Activated CD8-positive, alpha-beta T cell treated with anti-CD3 and anti-CD28 coated beads, Interleukin-2, amount 10 ng/mL, durations not matched to agents 7 days and 5 days (primary cell): ENCODE results near the gene SCAF1. TPM values are rescaled to one million over a fixed set of nuclear protein-coding genes. Genes with fewer than 3 reads are reported as not detected.

ENCODE experiments used
- ATAC-seq: fragments of 150-1000 bp; cut with Tn5 transposase; one replicate; pipeline ENCODE4 v1.10.0; 2021; ENCODE audit warnings: moderate library complexity
- CTCF ChIA-PET: fragments of 350-600 bp; sonication (Branson Sonifier 250); formaldehyde crosslinking; loops from one replicate; lab custom pipeline; 2021; ENCODE audit warnings: antibody characterized with exemption; lab: Charles Lee
- POLR2A ChIA-PET: fragments of 350-600 bp; sonication (Branson Sonifier 250); formaldehyde crosslinking; loops from one replicate; lab custom pipeline; 2021; ENCODE audit warnings: antibody characterized with exemption; lab: Charles Lee
- DNase-seq: peaks from one replicate; pipeline ENCODE4 v3.0.0-alpha.2; 2020
- H3K27ac Mint-ChIP-seq: one replicate; pipeline ENCODE4 v1.8.0; 2021; ENCODE audit warnings: mild to moderate bottlenecking, mixed read lengths
- H3K27me3 Mint-ChIP-seq: one replicate; pipeline ENCODE4 v1.8.0; 2021; ENCODE audit warnings: low read depth, mixed read lengths
- H3K36me3 Mint-ChIP-seq: one replicate; pipeline ENCODE4 v1.8.0; 2021; ENCODE audit warnings: low read depth, mixed read lengths
- H3K4me1 Mint-ChIP-seq: one replicate; pipeline ENCODE4 v1.8.0; 2021; ENCODE audit warnings: low read depth, mixed read lengths
- H3K4me3 Mint-ChIP-seq: one replicate; pipeline ENCODE4 v1.8.0; 2021; ENCODE audit warnings: mild to moderate bottlenecking, mixed read lengths
- H3K9me3 Mint-ChIP-seq: one replicate; pipeline ENCODE4 v1.8.0; 2022; ENCODE audit warnings: mixed read lengths; ENCODE audit not compliant: insufficient read depth
- total RNA-seq, 2 experiments: library from RNA; stranded (reverse); gene quantifications; one replicate each; pipeline ENCODE4 v1.2.3, GENCODE V29; 2021

The SCAF1 gene
- total RNA-seq, 2 experiments from 2014 or later, result 61.0 to 64.1 TPM

DNA sequence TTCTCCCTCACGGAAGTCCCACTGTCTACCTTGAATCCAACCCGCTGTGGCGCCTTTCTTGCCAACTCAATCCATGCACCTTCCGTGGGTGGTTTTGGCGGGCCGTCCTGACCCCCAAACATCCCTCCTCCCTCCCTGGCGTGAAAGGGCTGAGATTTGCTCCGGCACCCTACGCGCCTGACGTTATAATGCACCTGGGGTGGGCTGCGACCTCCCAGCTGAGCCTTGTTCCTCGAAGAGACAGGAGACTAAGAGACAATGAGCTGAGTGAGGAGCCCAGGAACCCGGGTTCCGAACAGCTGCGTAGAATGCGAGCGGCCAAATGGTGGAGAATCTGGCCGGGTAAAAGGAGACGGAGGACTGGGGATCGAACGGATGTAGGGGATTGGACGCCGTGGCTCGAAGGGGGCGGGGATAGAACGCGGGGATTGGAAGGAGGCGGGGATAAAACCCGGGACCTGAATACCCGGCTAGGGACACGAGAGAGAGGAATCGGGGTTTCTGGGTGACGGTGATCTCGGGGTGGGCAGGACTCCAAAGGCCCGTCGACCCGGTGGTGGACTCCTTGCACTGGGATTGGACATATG, 48.7 kb downstream of the SCAF1 start, which contains the start of gene CPT1C:
Gene CPT1C (plus strand): TSS at position 461 of the 587 bp plus-strand sequence. CDS start 1,137 bp downstream, outside the sequence.
- ATAC-seq (peak; percentile 53), DNase-seq (peak; percentile 47)
- Mint-ChIP-seq H3K9me3 (no peaks in the 10 kb centered on the region), H3K27me3 (peaks cover 21% of the 10 kb centered on the region), H3K36me3 (peaks cover 18% of the 10 kb centered on the region), H3K27ac (peak within 1 kb of the TSS; percentile 31), H3K4me3 (peak within 1 kb of the TSS; percentile 55), H3K4me1 (peaks cover 41% of the 10 kb centered on the region)
- POLR2A ChIA-PET, result no interaction called here
- CTCF ChIA-PET, result interaction anchor here (0.5 to 1.9 kb wide), 3 partner anchors 10 to 595 kb away, joined by 3 to 7 read pairs (median 4); no protein-coding TSS in a partner anchor

DNA sequence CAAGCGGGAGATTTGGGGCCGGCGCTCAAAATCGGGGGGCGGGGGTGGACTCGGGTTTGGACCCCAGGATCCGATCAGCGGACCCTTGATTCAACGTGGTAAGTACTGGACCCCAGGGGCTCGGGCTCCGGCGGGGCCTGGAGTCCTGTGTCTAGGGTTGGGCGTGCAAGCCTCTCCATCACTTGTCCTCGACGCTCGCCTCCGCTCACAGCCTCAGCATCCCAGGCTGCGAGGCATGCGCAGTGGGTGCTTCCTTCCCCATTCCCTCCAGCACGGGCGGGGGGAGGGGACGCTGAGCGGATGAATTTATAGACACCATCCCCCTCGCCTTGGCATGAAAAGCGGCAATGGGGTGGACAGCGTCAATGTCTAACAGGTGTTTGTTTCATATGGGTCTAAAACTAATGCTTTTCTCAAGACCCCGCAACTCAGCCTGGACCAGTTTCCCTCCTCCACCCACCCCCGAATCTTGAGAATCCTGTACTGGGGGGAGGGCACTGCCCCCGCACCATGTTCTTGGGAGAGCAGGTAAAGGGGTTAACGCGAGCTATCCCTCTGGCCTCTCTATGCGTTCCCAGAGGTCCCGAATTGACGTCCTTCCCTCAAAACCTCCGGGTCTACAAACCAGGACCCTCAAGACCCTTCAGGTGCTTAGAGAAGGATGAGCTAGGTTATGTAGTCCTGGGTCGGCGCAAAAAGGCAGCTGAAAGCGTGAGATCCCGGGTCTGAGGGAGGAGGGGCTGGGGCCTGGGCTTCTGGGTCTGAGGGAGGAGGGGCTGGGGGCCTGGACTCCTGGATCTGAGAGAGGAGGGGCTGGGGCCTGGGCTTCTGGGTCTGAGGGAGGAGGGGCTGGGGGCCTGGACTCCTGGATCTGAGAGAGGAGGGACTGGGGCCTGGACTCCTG, 49.5 kb downstream of the SCAF1 start:
- DNase-seq (no peak), ATAC-seq (no peak)
- CTCF ChIA-PET, result interaction anchor here (0.5 to 1.9 kb wide), 2 partner anchors 10 to 596 kb away, joined by 3 to 7 read pairs; no protein-coding TSS in a partner anchor
- H3K27ac Mint-ChIP-seq, result no peak overlapping the region
- peak overlapping the region; percentile 55 for H3K4me3 Mint-ChIP-seq
- H3K9me3 Mint-ChIP-seq, result no peaks in the 10 kb centered on the region
- H3K4me1 Mint-ChIP-seq, result peaks cover 41% of the 10 kb centered on the region
- POLR2A ChIA-PET, result no interaction called here
- H3K36me3 Mint-ChIP-seq, result peaks cover 17% of the 10 kb centered on the region
- H3K27me3 Mint-ChIP-seq, result peaks cover 21% of the 10 kb centered on the region

DNA sequence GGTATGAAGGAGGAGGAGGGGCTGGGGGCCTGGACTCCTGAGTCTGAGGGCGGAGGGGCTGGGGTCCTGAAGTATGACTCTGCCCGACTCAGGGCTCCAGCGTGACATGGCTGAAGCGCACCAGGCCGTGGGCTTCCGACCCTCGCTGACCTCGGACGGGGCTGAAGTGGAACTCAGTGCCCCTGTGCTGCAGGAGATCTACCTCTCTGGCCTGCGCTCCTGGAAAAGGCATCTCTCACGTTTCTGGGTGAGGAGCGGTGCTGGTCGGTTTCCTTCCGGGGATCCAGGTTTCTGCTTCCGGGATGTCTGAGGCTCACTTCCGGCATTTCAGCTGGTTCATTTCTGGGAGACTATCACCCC, 50.1 kb downstream of the SCAF1 start:
- Mint-ChIP-seq H3K27ac (no peak overlapping the region), H3K36me3 (peaks cover 14% of the 10 kb centered on the region), H3K4me1 (peaks cover 37% of the 10 kb centered on the region), H3K9me3 (no peaks in the 10 kb centered on the region), H3K27me3 (peaks cover 21% of the 10 kb centered on the region), H3K4me3 (no peak overlapping the region)
- CTCF ChIA-PET, result interaction anchor here (1.2 to 1.9 kb wide), 2 partner anchors 11 kb away, joined by 5 to 7 read pairs; no protein-coding TSS in a partner anchor
- POLR2A ChIA-PET, result no interaction called here
- DNase-seq (no peak), ATAC-seq (no peak)

GRCh38 chr19:49696115-49696514, 54.1 kb downstream of the SCAF1 start:
- H3K9me3 Mint-ChIP-seq, result no peaks in the 10 kb centered on the region
- H3K4me3 Mint-ChIP-seq, result no peak overlapping the region
- DNase-seq, result no peak
- H3K4me1 Mint-ChIP-seq, result peaks cover 8% of the 10 kb centered on the region
- H3K27ac Mint-ChIP-seq, result no peak overlapping the region
- ChIA-PET POLR2A (no interaction called here), CTCF (no interaction called here)
- ATAC-seq, result no peak
- no peaks in the 10 kb centered on the region for H3K36me3 Mint-ChIP-seq
- H3K27me3 Mint-ChIP-seq, result peaks cover 12% of the 10 kb centered on the region

GRCh38 chr19:49696865-49697264, 54.9 kb downstream of the SCAF1 start:
- Mint-ChIP-seq H3K4me3 (no peak overlapping the region), H3K27me3 (peaks cover 6% of the 10 kb centered on the region), H3K36me3 (no peaks in the 10 kb centered on the region), H3K9me3 (no peaks in the 10 kb centered on the region), H3K4me1 (peaks cover 5% of the 10 kb centered on the region), H3K27ac (no peak overlapping the region)
- ChIA-PET CTCF (no interaction called here), POLR2A (no interaction called here)
- DNase-seq (no peak), ATAC-seq (no peak)

DNA sequence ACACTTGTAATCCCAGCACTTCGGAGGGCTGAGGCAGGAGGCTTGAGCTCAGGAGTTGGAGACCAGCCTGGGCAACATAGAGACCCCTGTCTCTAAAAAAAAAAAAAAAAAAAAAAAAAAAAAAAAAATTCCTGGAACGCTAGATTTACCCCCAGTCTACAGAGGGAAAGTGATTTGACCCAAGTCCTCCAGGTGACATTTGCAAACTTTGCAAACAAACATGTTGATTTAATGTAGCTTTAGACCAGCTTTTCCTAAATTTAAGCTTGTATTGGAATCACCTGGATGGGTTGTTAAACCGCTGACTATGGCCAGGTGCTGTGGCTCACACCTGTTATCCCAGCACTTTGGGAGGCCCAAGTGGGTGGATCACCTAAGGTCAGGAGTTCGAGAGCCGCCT, 57.4 kb downstream of the SCAF1 start:
- Mint-ChIP-seq H3K27ac (no peak overlapping the region), H3K27me3 (no peaks in the 10 kb centered on the region), H3K36me3 (no peaks in the 10 kb centered on the region), H3K9me3 (no peaks in the 10 kb centered on the region), H3K4me1 (no peaks in the 10 kb centered on the region), H3K4me3 (no peak overlapping the region)
- no peak for ATAC-seq
- ChIA-PET CTCF (interaction anchor here (1.2 kb wide), 1 partner anchor 27 kb away, joined by 3 read pairs; no protein-coding TSS in a partner anchor), POLR2A (no interaction called here)
- no peak for DNase-seq

- Mint-ChIP-seq H3K27ac (no peak overlapping the region), H3K4me3 (no peak overlapping the region), H3K27me3 (no peaks in the 10 kb centered on the region), H3K4me1 (no peaks in the 10 kb centered on the region), H3K9me3 (no peaks in the 10 kb centered on the region), H3K36me3 (no peaks in the 10 kb centered on the region)
- ATAC-seq (peak; percentile 55), DNase-seq (no peak)
- CTCF ChIA-PET, result interaction anchor here (1.2 kb wide), 1 partner anchor 28 kb away, joined by 3 read pairs; no protein-coding TSS in a partner anchor
- POLR2A ChIA-PET, result interaction anchor here (0.6 kb wide), 1 partner anchor 148 kb away, joined by 3 read pairs; no protein-coding TSS in a partner anchor
These were observed 58.6 kb downstream of the SCAF1 start for GRCh38 chr19:49700563-49700962.

DNA sequence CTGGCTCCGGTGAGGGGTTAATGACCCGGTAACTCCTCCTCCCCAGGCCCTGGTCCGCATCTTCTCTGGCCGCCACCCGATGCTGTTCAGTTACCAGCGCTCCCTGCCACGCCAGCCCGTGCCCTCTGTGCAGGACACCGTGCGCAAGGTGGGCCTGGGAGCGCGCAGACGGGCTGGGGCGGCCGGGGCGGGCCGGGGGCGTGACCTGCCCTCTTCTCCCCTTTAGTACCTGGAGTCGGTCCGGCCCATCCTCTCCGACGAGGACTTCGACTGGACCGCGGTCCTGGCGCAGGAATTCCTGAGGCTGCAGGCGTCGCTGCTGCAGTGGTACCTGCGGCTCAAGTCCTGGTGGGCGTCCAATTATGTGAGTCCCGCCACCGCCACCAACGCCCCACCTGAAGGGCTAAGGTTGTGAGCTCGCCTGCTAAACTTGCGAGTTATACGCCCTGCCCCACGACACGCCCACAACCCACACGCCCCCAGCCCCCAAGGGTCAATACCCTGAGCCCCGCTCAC, 59.3 kb downstream of the SCAF1 start:
- DNase-seq, result no peak
- CTCF ChIA-PET, result no interaction called here
- Mint-ChIP-seq H3K4me1 (no peaks in the 10 kb centered on the region), H3K27me3 (no peaks in the 10 kb centered on the region), H3K36me3 (no peaks in the 10 kb centered on the region), H3K9me3 (no peaks in the 10 kb centered on the region), H3K4me3 (no peak overlapping the region), H3K27ac (no peak overlapping the region)
- ATAC-seq, result no peak
- POLR2A ChIA-PET, result no interaction called here

DNA sequence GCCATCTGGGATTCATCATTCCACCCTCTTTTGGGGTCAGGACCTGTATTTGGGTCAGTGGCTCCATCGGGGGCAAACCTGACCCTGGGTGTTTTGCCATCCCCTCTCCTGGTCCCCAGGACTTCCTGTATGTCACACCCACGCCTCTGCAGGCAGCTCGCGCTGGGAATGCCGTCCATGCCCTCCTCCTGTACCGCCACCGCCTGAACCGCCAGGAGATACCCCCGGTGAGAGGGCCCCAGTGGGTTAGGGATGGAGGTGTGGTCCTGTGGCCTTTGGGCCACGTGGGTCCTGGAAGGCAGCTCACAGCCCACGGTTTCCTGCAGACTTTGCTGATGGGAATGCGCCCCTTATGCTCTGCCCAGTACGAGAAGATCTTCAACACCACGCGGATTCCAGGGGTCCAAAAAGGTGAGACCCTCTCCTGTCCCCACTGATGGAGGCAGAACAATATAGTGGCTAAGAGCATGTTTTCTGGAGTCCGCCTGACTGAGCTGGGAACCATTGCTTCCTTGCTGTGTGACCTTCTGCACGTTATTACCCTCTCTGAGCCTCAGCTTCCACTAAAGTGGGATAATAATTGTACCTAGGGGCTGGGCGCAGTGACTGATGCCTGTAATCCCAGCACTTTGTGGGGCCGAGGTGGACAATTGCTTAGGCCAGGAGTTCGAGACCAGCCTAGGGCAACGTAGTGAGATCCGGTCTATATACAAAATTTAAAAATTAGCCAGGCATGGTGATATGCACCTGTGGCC, 63.1 kb downstream of the SCAF1 start:
- H3K36me3 Mint-ChIP-seq, result no peaks in the 10 kb centered on the region
- no peaks in the 10 kb centered on the region for H3K9me3 Mint-ChIP-seq
- no peak overlapping the region for H3K27ac Mint-ChIP-seq
- CTCF ChIA-PET, result interaction anchor here (1.1 kb wide), 1 partner anchor 12 kb away, joined by 4 read pairs; no protein-coding TSS in a partner anchor
- ATAC-seq, result no peak
- H3K27me3 Mint-ChIP-seq, result peaks cover 4% of the 10 kb centered on the region
- DNase-seq, result no peak
- H3K4me3 Mint-ChIP-seq, result no peak overlapping the region
- H3K4me1 Mint-ChIP-seq, result no peaks in the 10 kb centered on the region
- POLR2A ChIA-PET, result no interaction called here

DNA sequence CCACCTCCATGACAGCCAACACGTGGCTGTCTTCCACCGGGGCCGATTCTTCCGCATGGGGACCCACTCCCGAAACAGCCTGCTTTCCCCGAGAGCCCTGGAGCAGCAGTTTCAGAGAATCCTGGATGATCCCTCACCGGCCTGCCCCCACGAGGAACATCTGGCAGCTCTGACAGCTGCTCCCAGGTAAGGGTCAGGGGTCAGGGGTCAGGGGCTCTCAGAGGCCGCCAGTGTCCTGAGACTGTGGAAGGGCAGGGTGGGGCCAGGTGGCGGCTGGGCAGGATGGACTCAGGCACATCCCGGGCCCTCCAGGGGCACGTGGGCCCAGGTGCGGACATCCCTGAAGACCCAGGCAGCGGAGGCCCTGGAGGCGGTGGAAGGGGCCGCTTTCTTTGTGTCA, 63.9 kb downstream of the SCAF1 start:
- Mint-ChIP-seq H3K36me3 (no peaks in the 10 kb centered on the region), H3K27ac (no peak overlapping the region)
- POLR2A ChIA-PET, result no interaction called here

More for the DNA sequence above, 63.9 kb downstream of the SCAF1 start:
- peaks cover 4% of the 10 kb centered on the region for H3K27me3 Mint-ChIP-seq
- H3K9me3 Mint-ChIP-seq, result no peaks in the 10 kb centered on the region
- DNase-seq, result no peak
- H3K4me1 Mint-ChIP-seq, result no peaks in the 10 kb centered on the region
- no peak overlapping the region for H3K4me3 Mint-ChIP-seq
- CTCF ChIA-PET, result interaction anchor here (1.1 kb wide), 1 partner anchor 12 kb away, joined by 4 read pairs; no protein-coding TSS in a partner anchor
- ATAC-seq, result no peak
